M059J (cell line): ENCODE measurements around the gene CCDC39. TPM values are rescaled to one million over a fixed set of nuclear protein-coding genes. Genes with fewer than 3 reads are reported as not detected.
"Not testable (repeated sequence)": the region's sequence is repeated elsewhere in the genome, so short reads cannot be mapped to it uniquely, and the experiment has no call there.

Experiments
- DNase-seq: peaks from one replicate; pipeline ENCODE4 v3.0.0-alpha.2; 2012; ENCODE audit warnings: low read depth
- total RNA-seq: library from RNA; depleted of rRNA; stranded (reverse); fragments of >200 nt; shearing (Covaris generic); gene quantifications from 2 replicates; pipeline ENCODE4 v1.2.3, GENCODE V29; 2014

Gene CCDC39
- total RNA-seq, 1 experiment from 2014 or later: not detected

DNA sequence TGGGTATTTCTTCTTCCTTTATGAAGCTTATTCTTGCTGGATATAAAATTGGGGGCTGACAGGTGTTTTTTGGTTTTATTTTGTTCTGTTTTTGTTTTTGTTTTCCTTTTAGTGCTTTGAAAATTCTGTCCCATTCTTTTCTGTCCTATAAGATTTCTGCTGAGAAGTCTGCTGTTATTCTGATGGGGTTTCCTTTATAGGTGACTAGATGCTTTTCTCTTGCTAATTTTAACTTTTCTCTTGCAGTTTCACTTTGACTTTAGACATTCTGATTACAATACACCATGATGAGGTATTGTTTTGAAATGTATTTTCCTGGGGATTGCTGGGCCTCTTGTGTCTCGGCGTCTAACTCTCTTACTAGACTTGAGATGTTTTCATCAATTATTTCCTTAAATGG lies 54.6 kb downstream of the CCDC39 start:
- no peak for DNase-seq

DNA sequence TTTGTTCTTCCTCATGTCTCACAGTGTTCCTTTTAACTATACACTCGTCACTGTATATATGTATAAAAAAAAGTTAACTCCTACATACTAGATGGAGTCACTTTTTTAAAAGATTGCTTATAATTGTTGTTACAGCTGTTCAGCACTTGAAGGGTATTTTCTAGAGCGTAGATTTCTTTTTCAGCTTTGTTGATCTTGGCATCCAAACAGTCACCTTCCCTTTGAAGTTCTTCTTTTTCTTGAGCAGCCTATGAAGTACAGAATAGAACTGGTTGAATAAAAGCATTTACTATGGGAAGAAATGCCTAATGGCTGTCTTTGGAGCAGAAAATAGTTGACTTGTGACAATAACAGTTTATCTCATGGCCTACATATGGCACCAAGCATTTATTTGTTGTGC lies 59.6 kb downstream of the CCDC39 start:
- DNase-seq: no peak

DNA sequence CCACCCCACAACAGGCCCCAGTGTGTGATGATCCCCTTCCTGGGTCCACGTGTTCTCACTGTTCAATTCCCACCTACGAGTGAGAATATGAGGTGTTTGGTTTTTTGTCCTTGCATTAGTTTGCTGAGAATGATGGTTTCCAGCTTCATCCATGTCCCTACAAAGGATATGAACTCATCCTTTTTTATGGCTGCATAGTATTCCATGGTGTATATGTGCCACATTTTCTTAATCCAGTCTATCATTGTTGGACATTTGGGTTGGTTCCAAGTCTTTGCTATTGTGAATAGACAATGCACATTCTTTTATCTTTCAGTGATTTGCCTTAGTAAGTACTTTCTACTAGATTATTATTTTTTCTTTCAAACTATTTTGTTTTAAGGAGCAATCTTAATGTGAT lies 60.7 kb downstream of the CCDC39 start:
- DNase-seq: not testable (repeated sequence)

DNA sequence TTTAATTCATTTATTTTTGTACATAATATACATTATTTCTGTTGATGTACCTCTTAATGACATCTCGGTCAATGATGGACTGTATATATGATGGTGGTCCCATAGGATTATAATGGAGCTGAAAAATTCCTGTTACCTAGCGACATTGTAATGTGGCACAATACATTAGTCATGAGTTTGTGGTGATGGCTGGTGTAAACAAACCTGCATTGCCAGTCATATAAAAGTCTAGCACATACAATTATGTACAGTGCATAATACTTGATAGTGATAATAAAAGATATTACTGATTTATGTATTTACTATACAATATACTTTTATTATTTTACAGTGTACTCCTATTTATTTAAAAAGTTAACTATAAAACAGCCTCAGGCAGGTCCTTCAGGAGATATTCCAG lies 62.2 kb downstream of the CCDC39 start:
- DNase-seq: peak; percentile 55

DNA sequence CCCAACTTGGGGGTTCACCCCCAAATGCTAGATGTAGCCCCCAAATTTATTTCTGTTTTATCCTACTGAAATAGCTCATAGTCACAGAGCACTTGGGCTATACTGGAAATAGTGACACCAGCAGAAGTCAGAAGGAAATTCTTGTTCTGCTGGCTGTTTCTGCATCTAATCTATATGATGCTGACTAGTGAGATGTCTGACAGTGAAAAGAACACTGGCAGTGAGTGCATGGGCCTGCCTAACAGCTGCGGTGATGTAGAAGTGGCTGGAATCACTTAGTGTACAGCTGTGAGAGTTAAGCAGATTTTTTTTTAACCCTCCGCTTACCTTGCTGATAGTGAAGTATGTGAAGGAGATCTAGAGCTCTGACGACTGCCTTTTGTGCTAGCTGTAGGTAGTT lies 63.3 kb downstream of the CCDC39 start:
- DNase-seq: no peak

DNA sequence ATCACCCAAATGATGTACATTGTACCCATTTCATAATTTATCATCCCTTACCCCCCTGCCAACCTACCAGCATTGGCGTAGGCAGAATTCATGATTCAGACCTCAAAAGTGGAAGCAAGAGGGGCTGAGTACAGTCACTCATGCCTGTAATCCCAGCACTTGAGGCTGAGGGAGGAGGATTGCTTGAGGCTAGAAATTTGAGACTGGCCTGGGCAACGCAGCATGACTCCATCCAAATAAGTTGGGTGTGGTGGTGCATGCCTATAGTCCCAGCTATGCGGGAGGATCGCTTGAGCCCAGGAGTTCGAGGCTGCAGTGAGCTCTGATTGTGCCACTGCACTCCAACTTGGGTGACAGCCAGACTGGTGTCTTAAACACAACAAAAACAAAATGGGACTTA lies 66.9 kb downstream of the CCDC39 start:
- DNase-seq: peak; percentile 50

DNA sequence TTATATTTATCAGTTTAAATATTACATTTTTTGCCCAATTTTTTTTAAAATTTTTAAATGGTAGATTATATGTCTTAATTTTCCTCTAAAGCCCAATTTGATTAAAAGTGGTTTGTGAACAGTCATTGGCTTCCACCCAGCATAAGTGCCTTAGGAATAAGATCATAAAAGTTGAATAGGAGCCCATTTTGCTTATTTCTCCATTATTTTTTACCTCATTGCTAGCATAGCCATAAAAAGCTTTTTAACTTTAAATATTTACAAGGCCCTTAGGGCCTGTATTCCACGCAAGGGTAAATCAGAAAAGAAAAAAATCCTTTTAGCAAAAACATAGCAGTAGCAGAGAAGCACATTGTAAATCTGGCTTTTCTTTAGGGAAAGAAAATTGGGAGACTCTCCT lies 68.3 kb downstream of the CCDC39 start:
- DNase-seq: no peak

DNA sequence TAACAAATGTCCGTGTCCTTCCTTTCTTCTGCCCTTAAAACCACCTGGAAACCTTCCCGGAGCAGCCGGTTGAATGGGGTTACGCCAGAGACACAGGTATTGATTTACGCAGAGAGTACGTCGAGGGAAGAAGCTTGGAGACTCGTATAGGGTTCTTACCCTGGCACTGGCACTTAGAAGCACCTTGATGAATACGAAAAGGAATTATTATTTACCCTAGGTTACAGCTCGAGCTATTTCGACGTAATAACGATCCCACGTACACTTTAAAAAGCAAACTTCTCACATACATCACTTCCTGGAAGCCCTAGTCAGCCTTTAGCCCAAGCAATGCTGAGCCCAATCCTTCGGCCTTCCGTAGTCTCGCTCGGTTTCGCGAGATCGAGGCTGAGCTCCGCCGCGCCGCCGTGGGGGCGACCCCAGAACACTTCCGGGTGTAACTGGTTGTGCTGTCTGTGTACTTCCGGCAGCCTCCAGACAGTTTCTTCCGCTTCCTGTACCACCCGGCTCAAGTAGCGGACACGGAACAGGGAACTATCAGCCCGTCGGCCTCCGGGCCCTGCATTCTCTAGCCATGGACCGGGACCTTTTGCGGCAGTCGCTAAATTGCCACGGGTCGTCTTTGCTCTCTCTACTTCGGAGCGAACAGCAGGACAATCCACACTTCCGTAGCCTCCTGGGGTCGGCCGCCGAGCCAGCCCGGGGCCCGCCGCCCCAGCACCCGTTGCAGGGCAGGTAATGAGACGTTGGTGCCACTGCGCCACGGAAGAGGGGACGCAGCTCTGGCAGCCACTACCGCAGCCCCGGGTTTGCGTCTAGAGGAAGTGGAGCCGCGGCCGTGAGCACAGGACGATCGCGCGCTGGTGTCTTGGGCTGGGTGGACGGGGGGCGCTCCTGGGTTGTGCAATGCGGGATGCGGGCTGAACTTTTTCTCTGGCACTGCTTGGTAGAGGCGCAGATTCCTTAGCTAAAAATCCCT lies 77.3 kb downstream of the CCDC39 start, which contains the start of gene TTC14:
Gene TTC14, plus strand, starts transcription at position 476 of the 979 bp plus-strand sequence. Its CDS starts 99 bp downstream, at position 575.
- DNase-seq: peak; percentile 97

DNA sequence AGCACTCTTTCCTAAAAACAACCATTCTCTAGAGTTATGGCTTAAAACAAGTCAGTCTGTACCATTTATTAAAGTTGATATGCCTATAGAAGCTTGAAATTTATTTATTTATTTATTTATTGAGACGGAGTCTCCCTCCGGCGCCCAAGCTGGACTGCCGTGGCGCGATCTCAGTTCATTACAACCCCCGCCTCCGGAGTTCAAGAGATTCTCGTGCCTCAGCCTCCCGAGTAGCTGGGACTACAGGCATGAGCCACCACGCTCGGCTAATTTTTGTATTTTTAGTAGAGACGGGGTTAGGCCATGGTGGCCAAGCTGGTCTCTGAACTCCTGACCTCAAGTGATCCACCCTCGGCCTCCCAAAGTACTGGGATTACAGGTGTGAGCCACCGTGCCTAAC lies 78.8 kb downstream of the CCDC39 start:
- DNase-seq: no peak

DNA sequence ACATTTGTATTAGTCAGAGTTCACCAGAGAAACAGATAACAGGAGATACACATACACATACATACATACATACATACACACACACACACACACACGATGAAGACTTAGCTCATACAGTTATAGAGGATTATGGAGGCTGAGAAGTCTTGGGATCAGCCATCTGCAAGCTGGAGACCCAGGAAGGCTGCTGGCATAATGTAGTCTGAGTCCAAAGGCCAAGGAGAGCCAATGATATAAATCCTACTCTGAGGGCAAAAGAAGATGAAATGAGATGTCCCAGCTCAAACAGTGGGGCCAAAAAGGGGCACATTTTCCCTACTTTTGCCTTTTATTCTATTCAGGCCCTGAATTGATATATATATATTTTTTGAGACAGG lies 83.7 kb downstream of the CCDC39 start:
- DNase-seq: no peak

DNA sequence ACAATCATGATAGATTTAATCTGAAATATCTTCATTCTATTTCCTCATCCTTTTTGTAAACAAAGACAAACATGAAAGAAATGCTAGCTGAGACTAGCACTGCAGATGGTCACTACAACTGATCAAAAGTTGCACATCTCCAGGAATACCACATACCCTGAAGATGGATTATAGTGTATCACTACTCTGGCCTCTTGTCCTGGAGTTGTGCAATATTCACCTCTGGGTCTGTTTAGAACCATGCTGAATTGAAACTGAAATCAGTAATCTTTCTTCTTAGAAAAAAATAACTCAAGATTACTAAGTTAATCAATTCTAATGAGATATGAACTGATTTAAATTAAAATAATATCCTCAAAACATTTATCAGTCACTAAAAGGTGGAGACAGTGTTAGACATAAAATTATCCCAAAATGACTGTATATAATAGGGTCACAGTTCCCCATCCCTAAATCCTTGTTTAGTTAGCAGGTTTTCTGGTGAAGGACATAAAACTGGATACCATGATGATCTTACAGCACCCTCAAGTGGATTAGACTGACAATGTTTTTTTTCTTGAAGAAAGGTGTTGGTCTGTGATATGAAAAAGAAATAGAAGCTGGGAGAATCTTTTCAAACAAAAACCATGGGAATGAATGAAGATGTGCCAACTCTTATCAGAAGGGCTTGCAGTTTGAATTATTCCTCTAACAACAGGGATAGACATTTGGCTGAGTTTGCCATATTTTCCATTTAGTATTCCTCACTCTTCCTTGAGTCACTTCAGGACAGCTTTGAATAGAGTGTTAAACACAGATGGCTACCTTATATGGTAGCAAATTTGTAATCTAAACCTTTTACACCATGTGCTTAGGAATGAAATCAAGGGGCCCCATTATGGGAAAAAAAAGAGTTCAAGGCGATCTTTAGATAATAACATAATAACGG lies 84.4 kb downstream of the CCDC39 start:
- DNase-seq: peak; percentile 54

DNA sequence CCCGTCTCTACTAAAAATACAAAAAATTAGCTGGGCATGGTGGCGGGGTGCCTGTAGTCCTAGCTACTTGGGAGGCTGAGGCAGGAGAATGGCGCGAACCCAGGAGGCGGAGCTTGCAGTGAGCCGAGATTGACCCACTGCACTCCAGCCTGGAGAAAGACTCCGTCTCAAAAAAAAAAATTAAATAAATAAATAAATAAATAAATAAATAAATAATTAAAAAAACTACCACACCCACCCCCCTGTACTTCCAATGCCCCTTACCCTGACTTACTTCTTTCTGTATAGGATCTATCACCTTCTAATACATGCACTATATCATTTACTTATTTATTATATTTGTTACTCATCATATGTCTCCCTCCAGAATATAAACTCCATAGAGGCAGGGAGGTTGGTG lies 85.7 kb downstream of the CCDC39 start:
- not testable (repeated sequence) for DNase-seq

DNA sequence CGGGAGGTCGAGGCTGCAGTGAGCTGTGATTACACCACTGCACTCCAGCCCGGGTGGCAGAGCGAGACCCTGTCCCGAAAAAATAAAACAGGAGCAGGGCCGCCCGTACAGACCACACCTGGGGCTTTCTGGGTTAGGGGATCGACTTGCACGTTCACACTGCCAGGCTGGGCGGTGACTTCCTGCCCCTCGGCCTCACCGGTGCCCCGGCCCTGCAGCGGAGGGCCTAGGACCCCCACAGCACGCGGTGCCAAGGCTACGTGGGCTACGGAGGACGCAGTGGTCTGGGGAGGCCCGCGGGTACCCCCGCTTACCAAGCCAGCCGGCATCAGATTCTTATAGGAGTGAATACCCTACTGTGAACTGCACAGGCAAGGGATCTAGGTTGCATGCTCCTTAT lies 88.9 kb downstream of the CCDC39 start:
- no peak for DNase-seq

DNA sequence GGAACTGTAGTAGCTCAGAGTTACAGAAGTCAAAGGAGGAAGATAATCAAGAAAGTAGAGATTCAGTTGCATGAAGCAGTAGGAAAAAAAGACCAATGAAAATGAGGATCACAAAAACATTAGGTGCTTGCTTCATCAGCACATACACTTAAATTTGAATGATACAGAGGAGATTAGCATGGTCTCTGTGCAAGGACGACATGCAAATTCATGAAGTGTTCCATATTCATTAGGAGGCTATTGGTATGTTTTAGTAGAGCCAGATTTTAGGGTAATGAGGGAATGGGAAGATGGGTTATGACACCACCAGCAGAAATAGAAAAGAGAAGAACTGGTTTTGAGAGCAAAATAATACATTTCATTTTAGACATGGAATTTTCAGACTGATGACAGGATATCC lies 98.4 kb downstream of the CCDC39 start:
- DNase-seq: no peak

DNA sequence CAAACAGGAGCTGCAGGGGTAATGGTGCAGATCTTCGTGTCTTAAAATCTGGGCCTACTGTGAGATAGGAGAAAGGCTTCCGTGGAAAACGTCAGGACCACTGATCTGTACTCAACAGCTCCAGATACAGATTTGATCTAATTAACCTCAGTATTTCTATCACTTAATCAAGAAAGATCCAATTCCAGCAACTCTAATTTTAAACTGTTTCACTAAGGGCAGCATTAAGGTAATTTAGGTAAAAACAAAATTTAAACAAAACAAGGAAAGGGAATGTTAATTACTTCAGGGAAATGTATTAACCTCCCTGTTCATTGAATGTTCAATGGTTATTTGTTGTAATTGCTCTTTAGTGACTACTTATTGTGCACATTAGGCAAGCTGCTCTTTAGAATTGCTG lies 103.7 kb downstream of the CCDC39 start:
- no peak for DNase-seq

DNA sequence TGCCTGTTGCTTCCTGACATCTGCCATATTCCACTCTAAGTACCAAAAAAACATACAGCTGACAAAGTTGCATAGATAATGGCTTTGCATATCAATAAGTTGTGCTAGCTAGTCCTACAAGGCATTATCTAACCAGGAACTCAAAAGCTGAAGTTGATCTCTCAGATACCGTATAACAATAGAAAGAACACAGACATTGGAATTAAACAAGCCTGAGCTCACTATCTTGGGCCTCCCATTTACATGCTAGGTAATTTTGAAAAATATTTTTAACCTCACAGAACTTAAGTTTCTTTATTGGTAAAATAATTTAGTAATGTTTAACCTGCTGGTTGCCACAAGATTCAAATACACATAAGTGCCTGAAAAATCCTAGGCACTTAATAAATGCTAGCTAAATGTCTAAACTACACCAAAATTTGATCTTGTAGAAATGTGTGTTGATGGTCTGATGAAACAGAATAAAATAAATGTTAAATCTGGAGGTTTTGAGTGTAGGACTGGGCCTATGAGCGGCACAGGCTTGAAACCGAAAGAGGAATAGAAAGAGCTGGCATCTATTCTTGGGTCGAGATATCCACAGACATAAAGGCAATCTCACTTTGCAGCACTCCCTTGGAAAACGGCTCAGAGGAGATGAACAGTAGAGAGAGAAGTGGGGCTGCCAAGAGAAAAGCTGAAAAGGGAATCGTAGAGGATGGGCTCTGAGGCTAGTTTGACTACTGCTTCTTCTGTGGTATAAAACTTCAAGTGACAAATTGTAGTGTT lies 107.3 kb downstream of the CCDC39 start:
- peak; percentile 20 for DNase-seq

DNA sequence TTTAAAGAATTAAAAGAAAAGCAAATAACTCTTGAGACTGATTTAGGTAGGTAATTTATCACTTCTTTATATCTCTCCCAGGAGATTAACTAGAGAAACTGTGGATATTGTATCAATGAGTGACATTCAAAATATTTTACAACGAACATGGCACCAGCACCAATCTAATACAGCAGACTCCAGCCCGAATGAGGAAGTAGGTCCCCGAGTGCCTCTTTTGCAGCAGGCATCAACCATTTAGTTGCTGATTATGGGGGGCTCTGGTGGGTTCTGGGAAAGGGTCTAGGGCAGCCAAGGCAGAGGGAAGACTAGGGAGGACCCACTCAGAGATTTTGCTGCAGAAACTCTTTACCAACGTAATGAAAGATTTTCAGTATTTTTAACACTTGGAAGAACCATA lies 109.1 kb downstream of the CCDC39 start:
- no peak for DNase-seq

DNA sequence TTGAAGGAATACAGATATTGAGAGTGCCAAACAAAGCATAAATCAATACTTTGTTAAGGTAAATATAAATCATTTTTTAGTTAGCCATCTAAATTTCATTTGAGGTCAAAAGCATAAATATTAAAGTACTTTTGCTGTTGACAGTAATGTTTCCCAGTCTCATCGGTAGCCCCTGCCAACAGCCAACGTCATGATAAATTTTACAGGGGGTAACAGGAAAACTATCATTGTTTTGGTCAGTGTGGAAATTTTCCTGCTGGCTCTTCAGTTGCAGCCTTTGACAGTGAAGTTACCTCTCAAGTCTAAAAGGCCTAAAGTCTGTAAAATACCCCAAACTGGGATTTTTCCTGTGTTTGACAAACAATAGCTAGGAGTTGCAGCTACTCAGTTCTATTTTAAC lies 114.6 kb downstream of the CCDC39 start:
- no peak for DNase-seq
